ENCODE measurements around the gene MICAL2. TPM values are rescaled to one million over a fixed set of nuclear protein-coding genes. Genes with fewer than 3 reads are reported as not detected.

Gene MICAL2
- total and polyA plus RNA-seq, 10 of the 15 experiments (the other 5 are each of a cell fraction or from before 2014, with no cell fraction given), result 0.90 to 5.6 (median 2.4) TPM

GRCh38 chr11:12285811-12286222 lies 175.4 kb downstream of the MICAL2 start:
- no peak overlapping the region for H2AFZ ChIP-seq (ENCODE audit: control insufficient read depth, low read depth, low read length)
- ChIA-PET RAD21 (ENCODE audit: unreplicated experiment) (interaction anchor here (1.1 kb wide), 2 partner anchors 235 to 238 kb away, joined by 3 read pairs; no protein-coding TSS in a partner anchor), SMC1A (ENCODE audit: uncharacterized antibody, unreplicated experiment) (interaction anchor here (3.3 kb wide), 1 partner anchor 237 kb away, joined by 23 read pairs; no protein-coding TSS in a partner anchor), CTCF (interaction anchor here (16.7 kb wide), 1 partner anchor 241 kb away, joined by 214 read pairs; no protein-coding TSS in a partner anchor), POLR2A (no interaction called here)
- intact Hi-C loops (cut with micrococcal nuclease; ENCODE audit: unreplicated experiment) (loop anchor here (2.0 kb wide), 1 partner anchor 609 kb away; no protein-coding TSS in a partner anchor), in situ Hi-C loops (cut with MboI) (loop anchor here (25.0 kb wide), 1 partner anchor 499 kb away; no protein-coding TSS in a partner anchor)
- no peaks in the 10 kb centered on the region; a peak in 1 of 4 replicates for H3K27me3 ChIP-seq (replicated peaks in 1 of 2; ENCODE audit: control insufficient read depth in 2 of 2, insufficient read depth in 2 of 2, low read length in 1 of 2)
- FAIRE-seq (no peak), DNase-seq (ENCODE audit: low read depth, low spot score) (no peak), ATAC-seq (no peak)
- no peaks in the 10 kb centered on the region for H3K4me1 ChIP-seq (ENCODE audit: control insufficient read depth, insufficient read depth, low read length)
- no peak for TF ChIP-seq SUPT20H (IDR thresholded peaks at IDR 0.05; ENCODE audit: borderline replicate concordance, control insufficient read depth, low read depth, low read length)
- no peak for TF ChIP-seq ZBED1 (IDR thresholded peaks at IDR 0.05; ENCODE audit: borderline replicate concordance)
- TF ChIP-seq NBN (IDR thresholded peaks at IDR 0.05), result no peak
- TF ChIP-seq POLR2AphosphoS5 (IDR thresholded peaks at IDR 0.05; ENCODE audit: low read length), result no peak
- TF ChIP-seq CBX5 (IDR thresholded peaks at IDR 0.05; ENCODE audit: low read depth), result no peak
- no peak for TF ChIP-seq SIX5 (IDR thresholded peaks at IDR 0.05; ENCODE audit: low read depth, low read length, severe bottlenecking)
- TF ChIP-seq, protein P1, sequence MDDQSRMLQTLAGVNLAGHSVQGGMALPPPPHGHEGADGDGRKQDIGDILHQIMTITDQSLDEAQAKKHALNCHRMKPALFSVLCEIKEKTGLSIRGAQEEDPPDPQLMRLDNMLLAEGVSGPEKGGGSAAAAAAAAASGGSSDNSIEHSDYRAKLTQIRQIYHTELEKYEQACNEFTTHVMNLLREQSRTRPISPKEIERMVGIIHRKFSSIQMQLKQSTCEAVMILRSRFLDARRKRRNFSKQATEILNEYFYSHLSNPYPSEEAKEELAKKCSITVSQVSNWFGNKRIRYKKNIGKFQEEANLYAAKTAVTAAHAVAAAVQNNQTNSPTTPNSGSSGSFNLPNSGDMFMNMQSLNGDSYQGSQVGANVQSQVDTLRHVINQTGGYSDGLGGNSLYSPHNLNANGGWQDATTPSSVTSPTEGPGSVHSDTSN (IDR thresholded peaks at IDR 0.05; ENCODE audit: insufficient replicate concordance, low read depth, low read length), result no peak
- no peak for TF ChIP-seq EED (IDR thresholded peaks at IDR 0.05; ENCODE audit: low read depth)
- TF ChIP-seq POLR2A (IDR thresholded peaks at IDR 0.05; ENCODE audit: low read depth, low read length), result no peak
- TF ChIP-seq HDAC2 (IDR thresholded peaks at IDR 0.05), result no peak
- TF ChIP-seq ZNF207 (IDR thresholded peaks at IDR 0.05; ENCODE audit: borderline replicate concordance), result no peak
- no peak for TF ChIP-seq MTA3 (IDR thresholded peaks at IDR 0.05; ENCODE audit: borderline replicate concordance, low read length)
- no peak for TF ChIP-seq RAD21 (IDR thresholded peaks at IDR 0.05; ENCODE audit: insufficient read depth, low read depth, low read length)
- TF ChIP-seq IKZF1 (conservative IDR thresholded peaks at IDR 0.05), result no peak
- TF ChIP-seq SMAD1 (IDR thresholded peaks at IDR 0.05; ENCODE audit: low read depth, partially characterized antibody), result no peak
- no peak for TF ChIP-seq CREB1 (IDR thresholded peaks at IDR 0.05; ENCODE audit: low read depth)
- TF ChIP-seq EZH2 (IDR thresholded peaks at IDR 0.05; ENCODE audit: borderline replicate concordance, control insufficient read depth, low read depth, low read length), result no peak
- TF ChIP-seq GATAD2B (conservative IDR thresholded peaks at IDR 0.05; ENCODE audit: low read depth), result no peak
- no peak for TF ChIP-seq REST (IDR thresholded peaks at IDR 0.05; ENCODE audit: low read depth, low read length)
- no peak overlapping the region for H3K4me2 ChIP-seq (ENCODE audit: control insufficient read depth, insufficient read depth)
- H3K9ac ChIP-seq (ENCODE audit: control insufficient read depth, insufficient read depth, low read length), result no peak overlapping the region
- no peak overlapping the region for H3K4me3 ChIP-seq
- H3K79me2 ChIP-seq (ENCODE audit: control insufficient read depth, insufficient read depth, low read length), result no peaks in the 10 kb centered on the region
- WGBS (ENCODE audit: insufficient coverage, insufficient replicate concordance, low lambda C conversion rate, missing lambda C conversion rate), result 19% methylated on average over 6 of the region's 6 CpGs
- no peak overlapping the region for H3K27ac ChIP-seq (ENCODE audit: control insufficient read depth, insufficient read depth)
- BruUV-seq (replicated peaks), result no TSS peak
- no peaks in the 10 kb centered on the region for H4K20me1 ChIP-seq (ENCODE audit: control insufficient read depth, insufficient read depth)
- no peaks in the 10 kb centered on the region for H3K9me3 ChIP-seq (replicated peaks; ENCODE audit: control insufficient read depth, insufficient read depth, low read length)
- H3K36me3 ChIP-seq (ENCODE audit: control insufficient read depth in 2 of 2, insufficient read depth in 2 of 2, low read length in 1 of 2), result no peaks in the 10 kb centered on the region
